K562 (cell line): ENCODE results near the gene CCDC9.
A peak's percentile ranks its signal among the peaks of the same experiment; 100 is the strongest.

ENCODE experiments used
- ARID2 ChIP-seq: fragments of 450-650 bp; IDR thresholded peaks from 2 replicates; pipeline ENCODE4 v1.6.1; 2017; ENCODE audit warnings: antibody characterized with exemption, mild to moderate bottlenecking
- EP300 ChIP-seq: IDR thresholded peaks from 2 replicates; pipeline ENCODE4 v1.6.1; 2012; ENCODE audit warnings: low read length, improper control_type of control experiment
- POLR2G ChIP-seq: fragments of 200-400 bp; formaldehyde crosslinking; IDR thresholded peaks from 2 replicates; pipeline ENCODE4 v1.6.1; 2017; ENCODE audit warnings: low read depth, mild to moderate bottlenecking, antibody characterized with exemption, low read length, moderate library complexity
- RAD21 ChIP-seq, 2 experiments: fragments of 250-450 bp in 1 of 2; fragments of 450-650 bp in 1 of 2; sonication (Bioruptor Pico) in 1 of 2; formaldehyde crosslinking in 1 of 2; IDR thresholded peaks in 1 of 2; conservative IDR thresholded peaks in 1 of 2; 2 replicates each; pipeline versions ENCODE4 v1.4.0 to v1.8.0; 2020 to 2022; ENCODE audit warnings: mild to moderate bottlenecking in 2 of 2, moderate library complexity in 1 of 2
- YY1 ChIP-seq, 3 experiments: IDR thresholded peaks; 2 replicates each; pipeline ENCODE4 v1.6.1; 2011; ENCODE audit warnings: low read length in 2 of 3, mild to moderate bottlenecking in 2 of 3, moderate library complexity in 2 of 3, borderline replicate concordance in 1 of 3, control low read depth in 1 of 3, low read depth in 1 of 3; ENCODE audit not compliant: insufficient read depth in 3 of 3, insufficient replicate concordance in 2 of 3, control insufficient read depth in 1 of 3, insufficient read length in 1 of 3; ENCODE audit errors: extremely low read depth in 1 of 3
- ZFP36 ChIP-seq: fragments of 150-350 bp; IDR thresholded peaks from 2 replicates; pipeline ENCODE4 v1.6.1; 2018; ENCODE audit warnings: low read length, low read depth; ENCODE audit not compliant: partially characterized antibody
- ZNF239 ChIP-seq: fragments of 250-450 bp; sonication (Bioruptor Pico); IDR thresholded peaks from 2 replicates; pipeline ENCODE4 v1.4.0; 2020; ENCODE audit warnings: mild to moderate bottlenecking
- TF ChIP-seq, protein P1 (sequence below): fragments of 250-450 bp; sonication (Bioruptor Pico); IDR thresholded peaks from 2 replicates; pipeline ENCODE4 v1.8.0; 2021; ENCODE audit warnings: mild to moderate bottlenecking, moderate library complexity

DNA sequence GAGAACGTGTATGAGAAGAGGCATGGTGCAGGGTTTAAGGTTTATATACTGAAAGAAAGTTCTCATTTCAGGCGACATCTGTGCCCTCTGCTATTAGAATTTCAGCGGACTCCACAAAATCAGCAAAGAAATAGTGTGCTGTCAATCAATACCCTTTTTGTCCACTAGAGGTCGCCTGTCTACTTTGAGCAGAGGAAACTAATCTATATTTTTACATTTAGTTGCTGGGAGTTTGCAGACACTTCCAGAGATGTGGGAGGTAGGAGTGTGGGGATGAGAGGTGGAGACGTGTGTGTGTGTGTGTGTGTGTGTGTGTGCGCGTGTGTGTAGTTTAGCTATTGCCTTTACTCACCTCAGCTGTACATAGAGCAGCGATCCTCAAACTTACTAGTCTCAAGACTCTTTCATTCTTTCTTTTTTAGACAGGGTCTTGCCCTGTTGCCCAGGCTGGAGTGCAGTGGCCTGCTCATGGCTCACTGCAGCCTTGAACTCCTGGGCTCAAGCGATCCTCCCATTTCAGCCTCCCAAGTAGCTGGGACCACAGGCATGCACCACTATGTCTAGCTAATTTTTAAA lies 28.1 kb downstream of the CCDC9 start:
- TF ChIP-seq ARID2 = no peak
- no peak for TF ChIP-seq EP300
- no peak for TF ChIP-seq ZFP36
- TF ChIP-seq POLR2G = no peak
- TF ChIP-seq ZNF239 (CRISPR knock-in tag) = no peak
- TF ChIP-seq RAD21 (CRISPR knock-in tag; conservative IDR thresholded peaks at IDR 0.05 in 1 of 2, IDR thresholded peaks at IDR 0.05 in 1 of 2) = peak; percentile 26 to 67
- TF ChIP-seq YY1 (IDR thresholded peaks at IDR 0.05; ENCODE audit: borderline replicate concordance in 1 of 3, control insufficient read depth in 1 of 3, extremely low read depth in 1 of 3, insufficient read depth in 3 of 3, insufficient read length in 1 of 3, insufficient replicate concordance in 2 of 3, low read depth in 1 of 3, low read length in 2 of 3) = no peak
- TF ChIP-seq, protein P1, sequence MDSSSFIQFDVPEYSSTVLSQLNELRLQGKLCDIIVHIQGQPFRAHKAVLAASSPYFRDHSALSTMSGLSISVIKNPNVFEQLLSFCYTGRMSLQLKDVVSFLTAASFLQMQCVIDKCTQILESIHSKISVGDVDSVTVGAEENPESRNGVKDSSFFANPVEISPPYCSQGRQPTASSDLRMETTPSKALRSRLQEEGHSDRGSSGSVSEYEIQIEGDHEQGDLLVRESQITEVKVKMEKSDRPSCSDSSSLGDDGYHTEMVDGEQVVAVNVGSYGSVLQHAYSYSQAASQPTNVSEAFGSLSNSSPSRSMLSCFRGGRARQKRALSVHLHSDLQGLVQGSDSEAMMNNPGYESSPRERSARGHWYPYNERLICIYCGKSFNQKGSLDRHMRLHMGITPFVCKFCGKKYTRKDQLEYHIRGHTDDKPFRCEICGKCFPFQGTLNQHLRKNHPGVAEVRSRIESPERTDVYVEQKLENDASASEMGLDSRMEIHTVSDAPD (CRISPR knock-in tag) = no peak
